ENCODE measurements around the gene RSRC1. TPM values are rescaled to one million over a fixed set of nuclear protein-coding genes. Genes with fewer than 3 reads are reported as not detected.

RSRC1 gene
- total and polyA plus RNA-seq, 2 of the 8 experiments (the other 6 are each of a cell fraction or from before 2014, with no cell fraction given) = 2.0 to 27.9 TPM

DNA sequence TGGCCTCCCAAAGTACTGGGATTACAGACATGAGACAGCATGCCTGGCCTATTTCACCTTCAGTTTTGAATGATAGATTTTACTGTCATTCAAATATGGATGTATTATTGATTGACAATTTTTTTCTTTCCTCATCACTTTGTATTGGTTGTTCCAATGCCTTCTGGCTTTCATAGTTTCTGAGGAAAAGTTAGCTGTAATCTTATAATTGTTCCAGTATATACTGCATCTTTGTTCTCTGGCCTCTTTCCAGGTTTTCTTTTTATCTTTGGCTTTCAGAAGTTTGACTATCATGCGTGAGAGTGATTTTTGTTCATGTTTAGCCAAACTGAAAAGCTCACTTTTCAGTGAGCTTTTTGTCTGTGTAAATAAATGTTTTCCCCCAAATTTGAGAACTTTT lies 157.1 kb downstream of the RSRC1 start:
- no peaks in the 10 kb centered on the region for H3K36me3 ChIP-seq (ENCODE audit: control insufficient read depth in 2 of 4, insufficient read depth in 4 of 4, low read length in 3 of 4)
- WGBS, 2 experiments (ENCODE audit: extremely low coverage in 1 of 2, insufficient coverage in 1 of 2, insufficient read length in 1 of 2, insufficient replicate concordance in 2 of 2, low coverage in 1 of 2, low lambda C conversion rate in 2 of 2, missing lambda C conversion rate in 1 of 2) = 95% methylated on average over 1 of the region's 1 CpG; no CpG with 5 or more reads in 1 of the 2 experiments
- H4K20me1 ChIP-seq (replicated peaks in 1 of 2; ENCODE audit: control insufficient read depth in 1 of 2, insufficient read depth in 2 of 2, low read length in 2 of 2) = no peaks in the 10 kb centered on the region
- no peak overlapping the region for H2AK5ac ChIP-seq (ENCODE audit: low read depth, low read length)
- FAIRE-seq (no peak), DNase-seq (ENCODE audit: low read depth in 1 of 2, low spot score in 2 of 2) (no peak)
- no peaks in the 10 kb centered on the region for H3K79me1 ChIP-seq (ENCODE audit: low read depth, low read length)
- no peak overlapping the region for H3K27ac ChIP-seq (ENCODE audit: low read depth, low read length)
- H3K56ac ChIP-seq (replicated peaks; ENCODE audit: insufficient read length, low read depth, low read length) = no peak overlapping the region
- H4K91ac ChIP-seq (replicated peaks; ENCODE audit: insufficient read length, low read length) = no peak overlapping the region
- no peaks in the 10 kb centered on the region for H3K4me1 ChIP-seq (replicated peaks in 1 of 4; ENCODE audit: control insufficient read depth in 3 of 4, insufficient read depth in 4 of 4, low read length in 3 of 4)
- no peak overlapping the region for H2AFZ ChIP-seq (ENCODE audit: low read length)
- no peak overlapping the region for H3K23ac ChIP-seq (ENCODE audit: insufficient read length)
- no peak overlapping the region for H3K14ac ChIP-seq (ENCODE audit: insufficient read length)
- CTCF ChIA-PET (ENCODE audit: partially characterized antibody) = no interaction called here
- no peak overlapping the region for H4K8ac ChIP-seq (ENCODE audit: extremely low read depth, insufficient read depth, low read length)
- no peaks in the 10 kb centered on the region for H3K27me3 ChIP-seq (replicated peaks in 1 of 4; ENCODE audit: control insufficient read depth in 3 of 4, extremely low read depth in 1 of 4, insufficient read depth in 3 of 4, low read length in 3 of 4)
- no peak overlapping the region for H2BK15ac ChIP-seq (ENCODE audit: low read length)
- no peak overlapping the region for H2BK5ac ChIP-seq (ENCODE audit: low read depth, low read length)
- no peak overlapping the region for H3K9ac ChIP-seq (replicated peaks in 1 of 4; ENCODE audit: extremely low read depth in 1 of 4, low read depth in 3 of 4, low read length in 3 of 4)
- no peak overlapping the region for H2BK20ac ChIP-seq (ENCODE audit: low read length)
- H3K23me2 ChIP-seq (ENCODE audit: low read depth, low read length) = no peaks in the 10 kb centered on the region
- no peaks in the 10 kb centered on the region for H3K79me2 ChIP-seq (ENCODE audit: control insufficient read depth in 1 of 2, insufficient read depth in 2 of 2, low read length in 2 of 2)
- no peak overlapping the region for H3K4me2 ChIP-seq (ENCODE audit: insufficient read depth in 1 of 2, low read depth in 2 of 2, low read length in 2 of 2)
- H2BK12ac ChIP-seq (ENCODE audit: low read depth, low read length) = no peak overlapping the region
- no peaks in the 10 kb centered on the region; a peak in 2 of 4 replicates for H3K9me3 ChIP-seq (ENCODE audit: insufficient read depth in 2 of 2, low read depth in 1 of 2, low read length in 1 of 2)
- no peak overlapping the region for H2BK120ac ChIP-seq (replicated peaks; ENCODE audit: low read depth, low read length)
- no peak overlapping the region for H3K4me3 ChIP-seq (ENCODE audit: extremely low read depth in 1 of 4, insufficient read depth in 2 of 4, low read depth in 3 of 4, low read length in 4 of 4)
- POLR2A ChIA-PET (ENCODE audit: partially characterized antibody) = no interaction called here
- H3K4ac ChIP-seq (replicated peaks; ENCODE audit: insufficient read length, low read depth, low read length) = no peak overlapping the region
- no peak overlapping the region for H3K18ac ChIP-seq (ENCODE audit: extremely low read depth, low read length)
- no peak overlapping the region for H4K5ac ChIP-seq (ENCODE audit: insufficient read length, low read depth, low read length)
- no peak for TF ChIP-seq NANOG (IDR thresholded peaks at IDR 0.05; ENCODE audit: insufficient read depth, low read depth, low read length, poor library complexity, severe bottlenecking)
- TF ChIP-seq MAFK (IDR thresholded peaks at IDR 0.05; ENCODE audit: low read depth, low read length) = no peak
- TF ChIP-seq, protein P1, sequence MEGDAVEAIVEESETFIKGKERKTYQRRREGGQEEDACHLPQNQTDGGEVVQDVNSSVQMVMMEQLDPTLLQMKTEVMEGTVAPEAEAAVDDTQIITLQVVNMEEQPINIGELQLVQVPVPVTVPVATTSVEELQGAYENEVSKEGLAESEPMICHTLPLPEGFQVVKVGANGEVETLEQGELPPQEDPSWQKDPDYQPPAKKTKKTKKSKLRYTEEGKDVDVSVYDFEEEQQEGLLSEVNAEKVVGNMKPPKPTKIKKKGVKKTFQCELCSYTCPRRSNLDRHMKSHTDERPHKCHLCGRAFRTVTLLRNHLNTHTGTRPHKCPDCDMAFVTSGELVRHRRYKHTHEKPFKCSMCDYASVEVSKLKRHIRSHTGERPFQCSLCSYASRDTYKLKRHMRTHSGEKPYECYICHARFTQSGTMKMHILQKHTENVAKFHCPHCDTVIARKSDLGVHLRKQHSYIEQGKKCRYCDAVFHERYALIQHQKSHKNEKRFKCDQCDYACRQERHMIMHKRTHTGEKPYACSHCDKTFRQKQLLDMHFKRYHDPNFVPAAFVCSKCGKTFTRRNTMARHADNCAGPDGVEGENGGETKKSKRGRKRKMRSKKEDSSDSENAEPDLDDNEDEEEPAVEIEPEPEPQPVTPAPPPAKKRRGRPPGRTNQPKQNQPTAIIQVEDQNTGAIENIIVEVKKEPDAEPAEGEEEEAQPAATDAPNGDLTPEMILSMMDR (IDR thresholded peaks at IDR 0.05; ENCODE audit: control extremely low read depth in 1 of 3, insufficient read depth in 1 of 3, low read depth in 1 of 3, low read length in 3 of 3) = no peak
- no peak for TF ChIP-seq JUND (IDR thresholded peaks at IDR 0.05; ENCODE audit: low read length)
- no peak for TF ChIP-seq EZH2 (IDR thresholded peaks at IDR 0.05; ENCODE audit: low read depth, low read length, severe bottlenecking)
- TF ChIP-seq ATF3 (IDR thresholded peaks at IDR 0.05; ENCODE audit: insufficient read depth, low read depth, low read length) = no peak

Measured in H1 (cell line).